Measurements from ENCODE around the gene MLPH. TPM values are rescaled to one million over a fixed set of nuclear protein-coding genes. Genes with fewer than 3 reads are reported as not detected.
A peak's percentile ranks its signal among the peaks of the same experiment; 100 is the strongest.

Gene MLPH
- total and polyA plus RNA-seq, 2 of the 13 experiments (the other 11 are each of a cell fraction or from before 2014, with no cell fraction given) = 0.12 TPM; not detected in 1

DNA sequence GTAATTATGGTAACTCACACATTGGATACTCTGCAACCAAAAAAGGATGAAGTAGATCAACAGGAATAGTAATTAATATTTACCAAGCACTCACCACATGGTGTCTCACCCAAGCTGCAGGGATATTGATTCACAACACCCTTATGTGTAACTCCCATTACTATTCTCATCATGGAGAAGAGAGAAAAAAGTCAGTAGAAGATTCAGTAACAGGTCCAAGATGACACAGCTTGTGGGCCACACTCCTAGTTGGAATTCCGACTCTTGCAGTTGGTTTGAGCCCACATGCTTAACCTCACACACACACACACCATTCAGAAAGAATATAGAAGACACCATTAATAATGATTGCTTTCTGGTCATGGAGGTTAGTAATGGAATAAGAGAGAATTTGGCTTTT, 1.7 kb upstream of the MLPH start:
- Histone ChIP-seq H3K27me3 (ENCODE audit: control insufficient read depth in 1 of 2, insufficient read depth in 2 of 2, low read length in 2 of 2) (peaks cover 0 to 61% of the 10 kb centered on the region in 2 experiments; a peak in 4 of 5 replicates), H3K4me2 (ENCODE audit: low read depth, low read length) (no peak overlapping the region), H3K4me1 (ENCODE audit: insufficient read depth, low read length) (peaks cover 11% of the 10 kb centered on the region; the same call in 1 of the 2 replicates), H3K9me3 (ENCODE audit: low read length) (peaks cover 1% of the 10 kb centered on the region; the same call in 1 of the 2 replicates), H3K79me2 (ENCODE audit: insufficient read depth, low read length) (no peaks in the 10 kb centered on the region), H2AFZ (ENCODE audit: low read length) (no peak overlapping the region), H3K9ac (ENCODE audit: insufficient read depth, low read depth, low read length) (no peak overlapping the region), H3K27ac (ENCODE audit: extremely low read length, insufficient read depth, low read length) (no peak overlapping the region), H3K36me3 (replicated peaks in 1 of 2; ENCODE audit: control insufficient read depth in 1 of 2, insufficient read depth in 2 of 2, low read length in 2 of 2) (no peaks in the 10 kb centered on the region), H3K4me3 (replicated peaks in 1 of 3; ENCODE audit: insufficient read depth in 1 of 3, low read depth in 2 of 3, low read length in 3 of 3) (no peak overlapping the region), H4K20me1 (ENCODE audit: insufficient read depth, low read length) (no peaks in the 10 kb centered on the region)
- ChIA-PET CTCF (ENCODE audit: low intra/inter-chr PET ratio, low total read pairs) (no interaction called here), POLR2A (no interaction called here)
- DNase-seq (ENCODE audit: low spot score) (no peak), ATAC-seq (no peak), FAIRE-seq (no peak)
- BruUV-seq (replicated peaks) = no TSS peak
- WGBS (ENCODE audit: low lambda C conversion rate) = 79% methylated on average over 1 of the region's 1 CpG
- TF ChIP-seq ZNF7 (CRISPR knock-in tag; IDR thresholded peaks at IDR 0.05) (peak; percentile 45; the same call in 1 of the 2 replicates), ZNF101 (CRISPR knock-in tag; IDR thresholded peaks at IDR 0.05; ENCODE audit: borderline replicate concordance, low read depth) (no peak)
- TF ChIP-seq, protein P1, sequence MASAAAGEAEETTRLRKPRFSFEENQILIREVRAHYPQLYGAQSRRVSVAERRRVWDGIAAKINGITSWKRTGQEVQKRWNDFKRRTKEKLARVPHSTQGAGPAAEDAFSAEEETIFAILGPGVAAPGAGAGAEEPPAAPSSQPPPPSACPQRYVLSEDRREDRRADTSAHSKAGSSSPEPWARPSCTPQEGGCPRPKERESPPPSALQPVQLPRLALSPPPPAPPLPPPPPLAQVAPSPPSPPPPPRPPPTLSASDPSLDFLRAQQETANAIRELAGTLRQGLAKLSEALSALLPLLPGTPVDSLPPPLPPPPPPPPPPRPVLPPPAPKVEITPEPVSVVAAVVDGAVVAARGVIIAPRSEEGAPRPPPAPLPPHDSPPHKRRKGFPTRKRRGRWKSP (CRISPR knock-in tag; IDR thresholded peaks at IDR 0.05) = no peak
- in situ Hi-C loops (cut with HindIII; ENCODE audit: extremely low pct_ligation_motif_present, low pct_unique_long_range_greater_than_20kb) (no loop called here), intact Hi-C loops (cut with micrococcal nuclease; ENCODE audit: unreplicated experiment) (no loop called here)

DNA sequence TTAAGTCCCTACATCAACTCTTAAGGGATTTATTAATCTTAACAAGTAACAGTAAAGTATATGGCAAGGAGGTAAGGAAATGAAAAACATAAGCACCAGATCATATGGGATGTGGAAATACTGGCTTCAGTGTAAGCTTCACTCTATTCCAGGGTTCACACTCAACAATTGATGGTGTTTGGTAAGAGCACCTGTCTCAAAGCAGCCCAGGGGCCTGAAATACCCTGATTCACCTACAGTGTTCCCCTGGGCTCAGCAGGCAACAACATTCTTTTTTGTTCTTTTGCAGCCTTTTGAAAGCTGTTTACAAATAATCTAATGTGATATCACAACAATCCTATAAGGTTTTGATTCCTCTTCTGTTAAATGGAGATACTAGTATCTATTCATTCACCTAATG, 1.2 kb upstream of the MLPH start:
- no peaks in the 10 kb centered on the region for H4K20me1 ChIP-seq (ENCODE audit: insufficient read depth, low read length)
- H3K9me3 ChIP-seq (ENCODE audit: low read length) = peaks cover 7% of the 10 kb centered on the region; the same call in 1 of the 2 replicates
- no peak for FAIRE-seq
- POLR2A ChIA-PET = no interaction called here
- no peak overlapping the region for H3K9ac ChIP-seq (ENCODE audit: insufficient read depth, low read depth, low read length)
- no peak for DNase-seq (ENCODE audit: low spot score)
- H3K27me3 ChIP-seq (ENCODE audit: control insufficient read depth in 1 of 2, insufficient read depth in 2 of 2, low read length in 2 of 2) = peaks cover 0 to 55% of the 10 kb centered on the region in 2 experiments; a peak in 4 of 5 replicates
- no peak overlapping the region for H3K4me2 ChIP-seq (ENCODE audit: low read depth, low read length)
- no TSS peak for BruUV-seq (replicated peaks)
- no peak for ATAC-seq
- H3K4me3 ChIP-seq (replicated peaks in 1 of 3; ENCODE audit: insufficient read depth in 1 of 3, low read depth in 2 of 3, low read length in 3 of 3) = no peak overlapping the region
- peaks cover 11% of the 10 kb centered on the region; the same call in 1 of the 2 replicates for H3K4me1 ChIP-seq (ENCODE audit: insufficient read depth, low read length)
- TF ChIP-seq RFX3 (CRISPR knock-in tag; IDR thresholded peaks at IDR 0.05) (no peak), RBFOX2 (IDR thresholded peaks at IDR 0.05; ENCODE audit: low read depth, low read length) (no peak), FLYWCH1 (CRISPR knock-in tag; IDR thresholded peaks at IDR 0.05) (no peak), JARID2 (CRISPR knock-in tag; IDR thresholded peaks at IDR 0.05; ENCODE audit: insufficient replicate concordance) (no peak), MYNN (CRISPR knock-in tag; IDR thresholded peaks at IDR 0.05; ENCODE audit: low read depth) (no peak)
- TF ChIP-seq, protein P2, sequence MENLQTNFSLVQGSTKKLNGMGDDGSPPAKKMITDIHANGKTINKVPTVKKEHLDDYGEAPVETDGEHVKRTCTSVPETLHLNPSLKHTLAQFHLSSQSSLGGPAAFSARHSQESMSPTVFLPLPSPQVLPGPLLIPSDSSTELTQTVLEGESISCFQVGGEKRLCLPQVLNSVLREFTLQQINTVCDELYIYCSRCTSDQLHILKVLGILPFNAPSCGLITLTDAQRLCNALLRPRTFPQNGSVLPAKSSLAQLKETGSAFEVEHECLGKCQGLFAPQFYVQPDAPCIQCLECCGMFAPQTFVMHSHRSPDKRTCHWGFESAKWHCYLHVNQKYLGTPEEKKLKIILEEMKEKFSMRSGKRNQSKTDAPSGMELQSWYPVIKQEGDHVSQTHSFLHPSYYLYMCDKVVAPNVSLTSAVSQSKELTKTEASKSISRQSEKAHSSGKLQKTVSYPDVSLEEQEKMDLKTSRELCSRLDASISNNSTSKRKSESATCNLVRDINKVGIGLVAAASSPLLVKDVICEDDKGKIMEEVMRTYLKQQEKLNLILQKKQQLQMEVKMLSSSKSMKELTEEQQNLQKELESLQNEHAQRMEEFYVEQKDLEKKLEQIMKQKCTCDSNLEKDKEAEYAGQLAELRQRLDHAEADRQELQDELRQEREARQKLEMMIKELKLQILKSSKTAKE (CRISPR knock-in tag; IDR thresholded peaks at IDR 0.05; ENCODE audit: borderline replicate concordance) = no peak
- no peaks in the 10 kb centered on the region for H3K79me2 ChIP-seq (ENCODE audit: insufficient read depth, low read length)
- H2AFZ ChIP-seq (ENCODE audit: low read length) = no peak overlapping the region
- in situ Hi-C loops (cut with HindIII; ENCODE audit: extremely low pct_ligation_motif_present, low pct_unique_long_range_greater_than_20kb) (no loop called here), intact Hi-C loops (cut with micrococcal nuclease; ENCODE audit: unreplicated experiment) (no loop called here)
- H3K36me3 ChIP-seq (replicated peaks in 1 of 2; ENCODE audit: control insufficient read depth in 1 of 2, insufficient read depth in 2 of 2, low read length in 2 of 2) = no peaks in the 10 kb centered on the region
- CTCF ChIA-PET (ENCODE audit: low intra/inter-chr PET ratio, low total read pairs) = no interaction called here
- no peak overlapping the region for H3K27ac ChIP-seq (ENCODE audit: extremely low read length, insufficient read depth, low read length)
